Ramos (cell line): ENCODE measurements around the gene IL1RAPL1.

Experiments used
- in situ Hi-C: fragments of 300-500 bp; cut with MboI; formaldehyde crosslinking; loops from one replicate; pipeline ENCODE4 v1.14.3; 2022; ENCODE audit warnings: low sequenced_read_pairs; ENCODE audit not compliant: unreplicated experiment

IL1RAPL1 gene

GRCh38 chrX:28625223-28625622 lies 38.0 kb downstream of the IL1RAPL1 start:
- in situ Hi-C loops, result no loop called here

GRCh38 chrX:28626515-28626914 lies 39.3 kb downstream of the IL1RAPL1 start:
- in situ Hi-C loops, result no loop called here

GRCh38 chrX:28628120-28628519 lies 40.9 kb downstream of the IL1RAPL1 start:
- in situ Hi-C loops, result no loop called here

GRCh38 chrX:28638775-28639174 lies 51.5 kb downstream of the IL1RAPL1 start:
- in situ Hi-C loops, result no loop called here

- in situ Hi-C loops, result no loop called here
Observed at GRCh38 chrX:28639451-28639850, 52.2 kb downstream of the IL1RAPL1 start.

- in situ Hi-C loops, result no loop called here
Observed at GRCh38 chrX:28649541-28649940, 62.3 kb downstream of the IL1RAPL1 start.

- in situ Hi-C loops, result no loop called here
Observed at GRCh38 chrX:28651186-28651585, 63.9 kb downstream of the IL1RAPL1 start.

- in situ Hi-C loops, result no loop called here
Observed at GRCh38 chrX:28659269-28659668, 72.0 kb downstream of the IL1RAPL1 start.

GRCh38 chrX:28665778-28666177 lies 78.5 kb downstream of the IL1RAPL1 start:
- in situ Hi-C loops, result no loop called here

GRCh38 chrX:28668303-28668702 lies 81.1 kb downstream of the IL1RAPL1 start:
- in situ Hi-C loops, result no loop called here

- in situ Hi-C loops, result no loop called here
Observed at GRCh38 chrX:28668957-28669356, 81.7 kb downstream of the IL1RAPL1 start.

GRCh38 chrX:28670074-28670473 lies 82.8 kb downstream of the IL1RAPL1 start:
- in situ Hi-C loops, result no loop called here

GRCh38 chrX:28675173-28675572 lies 87.9 kb downstream of the IL1RAPL1 start:
- in situ Hi-C loops, result no loop called here

GRCh38 chrX:28693101-28693500 lies 105.9 kb downstream of the IL1RAPL1 start:
- in situ Hi-C loops, result no loop called here

- in situ Hi-C loops, result no loop called here
Observed at GRCh38 chrX:28697732-28698131, 110.5 kb downstream of the IL1RAPL1 start.

GRCh38 chrX:28701222-28701621 lies 114.0 kb downstream of the IL1RAPL1 start:
- in situ Hi-C loops, result no loop called here

- in situ Hi-C loops, result no loop called here
Observed at GRCh38 chrX:28706964-28707363, 119.7 kb downstream of the IL1RAPL1 start.

GRCh38 chrX:28709421-28709820 lies 122.2 kb downstream of the IL1RAPL1 start:
- in situ Hi-C loops, result no loop called here

- in situ Hi-C loops, result no loop called here
Observed at GRCh38 chrX:28717864-28718263, 130.6 kb downstream of the IL1RAPL1 start.

GRCh38 chrX:28718450-28718849 lies 131.2 kb downstream of the IL1RAPL1 start:
- in situ Hi-C loops, result no loop called here

GRCh38 chrX:28719620-28720019 lies 132.4 kb downstream of the IL1RAPL1 start:
- in situ Hi-C loops, result no loop called here

- in situ Hi-C loops, result no loop called here
Observed at GRCh38 chrX:28752330-28752729, 165.1 kb downstream of the IL1RAPL1 start.

GRCh38 chrX:28756175-28756574 lies 168.9 kb downstream of the IL1RAPL1 start:
- in situ Hi-C loops, result no loop called here
